Lower leg skin (tissue), 4 donors: ENCODE data around the gene TMED9. TPM values are rescaled to one million over a fixed set of nuclear protein-coding genes. Genes with fewer than 3 reads are reported as not detected.

Experiments
- DNase-seq, 2 donors: peaks; one replicate each; pipeline ENCODE4 v3.0.0-alpha.2; 2019; ENCODE audit warnings: low spot score in 2 of 2
- H3K4me3 ChIP-seq: fragments of 200-600 bp; sonication (generic); 2 replicates; pipeline ENCODE4 v1.5.1; 2017; ENCODE audit warnings: mild to moderate bottlenecking, low read depth; ENCODE audit not compliant: poor library complexity, severe bottlenecking
- CTCF ChIP-seq, 3 donors: fragments of 450-650 bp; IDR thresholded peaks; one replicate each; pipeline ENCODE4 v1.5.1; 2016; ENCODE audit warnings: antibody characterized with exemption in 3 of 3, mild to moderate bottlenecking in 3 of 3, moderate library complexity in 2 of 3
- POLR2A ChIP-seq, 2 donors: fragments of 450-650 bp; IDR thresholded peaks; one replicate each; pipeline ENCODE4 v1.6.1; 2016 to 2017; ENCODE audit warnings: antibody characterized with exemption in 2 of 2, mild to moderate bottlenecking in 1 of 2, moderate library complexity in 1 of 2
- WGBS, 2 donors: methylation state at CpG; one replicate each; pipeline ENCODE4 v1.1.5; 2018; 5-methylcytosine and 5-hydroxymethylcytosine counted together
- intact Hi-C: fragments of 100-400 bp; cut with DNase I; formaldehyde crosslinking; loops from one replicate; pipeline ENCODE4 v1.15.0; 2023; ENCODE audit warnings: low total_unique reads
- total RNA-seq, 4 donors: library from RNA; depleted of rRNA; stranded (reverse); fragments of >200 nt; gene quantifications; one replicate each; pipeline ENCODE4 v1.1.0, GENCODE V29; 2016

Gene TMED9
- total RNA-seq, result 10 to 100 TPM; 70.4 to 95.7 (median 80.4) TPM

- H3K4me3 ChIP-seq, result peak within 1 kb of the TSS; percentile 87
- peak in 1 of 2 donors; percentile 52 for TF ChIP-seq POLR2A (IDR thresholded peaks at IDR 0.05)
- no peak for TF ChIP-seq CTCF (IDR thresholded peaks at IDR 0.05)
- intact Hi-C loops, result no loop called here
- WGBS, 2 donors, result 0 to 1% methylated on average over 40 to 55 of the region's 71 CpGs
- DNase-seq, result peak; percentile 70 to 96
Observed at GRCh38 chr5:177592010-177592834, at the start of gene TMED9. Gene TMED9 (plus strand): TSS chr5:177592203. CDS start chr5:177592215, 12 bp downstream.

- no peak for DNase-seq
- H3K4me3 ChIP-seq, result no peak overlapping the region
- no peak for TF ChIP-seq POLR2A (IDR thresholded peaks at IDR 0.05)
- TF ChIP-seq CTCF (IDR thresholded peaks at IDR 0.05), result no peak
- WGBS, 2 donors, result 89 to 96% methylated on average over 4 of the region's 4 CpGs
- intact Hi-C loops, result no loop called here
Observed at GRCh38 chr5:177542816-177543465, 49.1 kb upstream of the TMED9 start.

- 43 to 45% methylated on average over 4 of the region's 4 CpGs for WGBS, 2 donors
- intact Hi-C loops, result no loop called here
Observed at GRCh38 chr5:177545487-177546257, 46.3 kb upstream of the TMED9 start.

GRCh38 chr5:177546258-177546741, 45.7 kb upstream of the TMED9 start:
- WGBS, 2 donors, result 13 to 44% methylated on average over 1 of the region's 1 CpG
- peak; percentile 72 to 89 for DNase-seq
- TF ChIP-seq CTCF (IDR thresholded peaks at IDR 0.05) (no peak), POLR2A (IDR thresholded peaks at IDR 0.05) (no peak)
- intact Hi-C loops, result no loop called here
- no peak overlapping the region for H3K4me3 ChIP-seq

More at GRCh38 chr5:177545487-177546257, 46.3 kb upstream of the TMED9 start:
- no peak for TF ChIP-seq POLR2A (IDR thresholded peaks at IDR 0.05)
- TF ChIP-seq CTCF (IDR thresholded peaks at IDR 0.05), result no peak
- no peak overlapping the region for H3K4me3 ChIP-seq
- peak; percentile 79 to 94 for DNase-seq

- intact Hi-C loops, result no loop called here
- H3K4me3 ChIP-seq, result no peak overlapping the region
- TF ChIP-seq CTCF (IDR thresholded peaks at IDR 0.05) (no peak), POLR2A (IDR thresholded peaks at IDR 0.05) (no peak)
- DNase-seq, result no peak
- 71 to 78% methylated on average over 3 of the region's 3 CpGs for WGBS, 2 donors
Observed at GRCh38 chr5:177547736-177548135, 44.3 kb upstream of the TMED9 start.
